ENCODE results near the gene SEMA3D.

SEMA3D gene

DNA sequence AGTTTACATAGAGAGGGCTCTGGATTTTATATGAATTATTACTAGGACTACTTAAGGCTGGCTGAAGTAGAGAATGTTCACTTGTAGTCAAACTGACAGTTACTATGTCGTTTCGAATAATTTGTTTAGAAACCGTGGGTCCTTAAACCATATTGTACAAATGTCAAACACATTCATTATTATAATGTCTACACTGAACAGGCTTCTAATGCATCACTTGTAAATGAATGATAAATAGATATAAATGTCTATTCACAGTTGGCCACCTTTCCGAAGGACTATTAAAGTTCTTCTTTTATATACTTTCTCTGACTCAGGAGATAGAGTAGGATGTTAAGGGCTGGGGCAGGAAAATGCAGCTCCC, 95.3 kb downstream of the SEMA3D start:
- DNase-seq (ENCODE audit: low read depth), result no peak
- H3K4me3 ChIP-seq (ENCODE audit: low read depth, low read length), result no peak overlapping the region

DNA sequence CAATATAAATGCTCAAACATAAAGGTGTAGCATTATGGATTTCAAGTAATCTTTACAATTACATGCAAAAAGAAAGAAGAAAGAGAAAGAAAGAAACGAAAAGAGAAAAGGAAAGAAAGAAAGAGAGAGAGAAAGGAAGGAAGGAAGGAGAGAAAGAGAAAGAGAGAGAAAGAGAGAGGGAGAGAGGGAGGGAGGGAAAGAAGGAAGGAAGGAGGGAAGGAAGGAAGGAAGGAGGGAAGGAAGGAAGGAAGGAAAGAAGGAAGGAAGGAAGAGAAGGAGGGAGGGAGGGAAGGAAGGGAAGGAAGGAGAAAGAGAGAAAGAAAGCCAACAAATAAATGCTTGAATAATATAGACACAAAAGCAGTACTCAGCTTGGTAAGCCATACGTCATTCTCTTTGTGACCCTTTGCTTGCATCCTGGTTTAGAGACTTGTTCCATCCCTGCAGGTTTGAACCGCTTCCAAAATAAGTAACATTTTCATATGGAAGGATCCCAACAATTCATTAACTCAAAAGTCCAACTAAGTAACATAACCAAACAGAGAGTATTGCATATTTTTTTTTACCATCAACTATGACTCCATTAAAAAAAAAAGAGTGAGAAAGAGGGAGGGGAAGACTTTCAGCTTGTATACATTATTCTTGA, 95.8 kb downstream of the SEMA3D start:
- DNase-seq (ENCODE audit: low read depth), result no peak
- no peak overlapping the region for H3K4me3 ChIP-seq (ENCODE audit: low read depth, low read length)

DNA sequence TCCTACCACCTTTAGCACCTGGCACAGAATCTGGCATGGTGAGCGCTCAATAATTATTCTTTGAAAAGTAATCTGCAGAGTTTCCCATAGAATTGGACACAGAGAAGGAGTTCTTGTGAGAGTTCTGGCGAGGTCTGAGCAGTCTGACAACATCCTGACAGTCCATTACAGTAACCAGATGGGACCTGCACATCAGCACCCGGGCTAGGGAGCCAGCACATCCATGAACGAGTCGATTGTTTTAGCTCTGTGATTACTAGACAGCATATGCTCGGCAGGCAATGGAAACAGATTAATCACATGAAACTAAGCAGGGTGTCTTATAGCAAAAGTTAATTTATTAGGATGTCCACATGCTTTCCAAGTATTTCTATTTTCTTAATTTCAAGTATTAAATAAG, 96.7 kb downstream of the SEMA3D start:
- no peak for DNase-seq (ENCODE audit: low read depth)
- H3K4me3 ChIP-seq (ENCODE audit: low read depth, low read length), result no peak overlapping the region

DNA sequence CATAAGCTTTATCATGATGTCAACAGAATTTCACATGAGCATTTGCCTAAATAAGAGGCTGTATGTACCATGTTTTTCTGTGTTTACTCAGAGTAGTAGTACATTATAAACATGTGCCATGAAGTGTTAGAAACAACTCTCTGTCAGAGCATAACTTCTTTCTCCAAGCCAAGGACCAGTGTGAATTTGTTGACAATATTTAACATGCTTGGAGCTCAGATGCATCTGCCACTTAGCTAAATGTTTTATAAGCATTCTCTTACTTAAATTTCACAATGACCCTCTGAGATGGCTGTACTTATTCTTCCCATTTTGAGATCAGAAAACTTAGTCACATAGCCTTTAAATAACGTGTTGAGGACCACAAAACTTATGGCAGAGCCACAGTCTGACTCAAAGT, 105.0 kb downstream of the SEMA3D start:
- DNase-seq (ENCODE audit: low read depth), result no peak
- H3K4me3 ChIP-seq (ENCODE audit: low read depth, low read length), result no peak overlapping the region

DNA sequence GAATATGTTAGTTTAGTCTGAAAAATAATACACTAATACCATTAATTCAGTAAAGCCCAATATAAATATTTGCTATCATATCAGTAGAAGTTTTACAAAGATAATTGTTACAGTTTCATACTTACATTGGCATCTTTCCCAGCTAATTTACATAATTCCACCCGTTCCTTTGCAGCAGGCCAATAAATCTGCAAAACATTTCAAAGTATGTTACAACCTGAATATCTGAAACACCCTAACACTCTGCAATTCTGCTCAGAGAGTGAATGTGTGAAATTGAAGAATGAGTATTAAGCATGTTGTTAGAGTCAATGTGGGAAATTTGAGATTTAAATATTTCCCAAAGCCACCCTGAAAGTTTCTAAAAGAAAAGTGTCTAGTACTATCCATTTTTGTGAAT, 105.5 kb downstream of the SEMA3D start:
- DNase-seq (ENCODE audit: low read depth), result no peak
- no peak overlapping the region for H3K4me3 ChIP-seq (ENCODE audit: low read depth, low read length)

DNA sequence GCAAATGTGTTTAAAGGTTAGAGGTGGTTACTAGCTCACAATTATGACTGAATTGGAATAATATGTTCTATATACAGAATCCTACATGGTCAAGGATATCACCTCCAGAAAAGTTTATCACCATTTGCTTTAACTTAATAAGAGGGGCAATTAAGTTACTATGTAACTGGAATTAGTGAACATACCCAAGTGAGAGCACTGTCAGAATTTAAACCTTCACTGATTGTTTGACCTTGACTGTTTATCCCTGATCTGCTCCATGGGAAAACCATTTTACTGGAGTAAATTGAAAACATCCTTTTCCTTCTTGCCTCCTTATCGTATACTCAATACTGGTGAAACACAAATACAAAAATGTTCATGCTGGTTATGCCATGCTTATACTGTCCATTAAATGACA, 107.4 kb downstream of the SEMA3D start:
- DNase-seq (ENCODE audit: low read depth), result no peak
- H3K4me3 ChIP-seq (ENCODE audit: low read depth, low read length), result no peak overlapping the region

DNA sequence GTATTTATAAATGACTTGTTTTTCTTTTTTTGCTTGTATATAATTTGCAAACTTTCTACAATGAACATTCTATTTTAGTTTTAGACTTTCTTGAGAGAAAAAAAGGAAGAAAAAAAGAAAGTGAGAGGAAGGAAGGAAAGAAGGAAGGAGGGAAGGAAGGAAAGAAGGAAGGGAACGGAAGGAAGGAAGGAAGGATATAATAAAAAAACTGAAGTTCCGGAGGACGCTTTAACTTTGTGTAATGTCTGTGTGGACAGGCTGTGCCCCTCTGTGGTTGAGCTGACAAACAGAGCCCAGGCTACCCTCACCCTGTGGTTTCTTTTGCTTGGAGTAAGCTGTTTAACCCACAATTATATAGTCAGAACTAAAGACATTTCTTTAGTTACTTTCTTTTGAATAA, 108.7 kb downstream of the SEMA3D start:
- DNase-seq (ENCODE audit: low read depth), result no peak
- no peak overlapping the region for H3K4me3 ChIP-seq (ENCODE audit: low read depth, low read length)

DNA sequence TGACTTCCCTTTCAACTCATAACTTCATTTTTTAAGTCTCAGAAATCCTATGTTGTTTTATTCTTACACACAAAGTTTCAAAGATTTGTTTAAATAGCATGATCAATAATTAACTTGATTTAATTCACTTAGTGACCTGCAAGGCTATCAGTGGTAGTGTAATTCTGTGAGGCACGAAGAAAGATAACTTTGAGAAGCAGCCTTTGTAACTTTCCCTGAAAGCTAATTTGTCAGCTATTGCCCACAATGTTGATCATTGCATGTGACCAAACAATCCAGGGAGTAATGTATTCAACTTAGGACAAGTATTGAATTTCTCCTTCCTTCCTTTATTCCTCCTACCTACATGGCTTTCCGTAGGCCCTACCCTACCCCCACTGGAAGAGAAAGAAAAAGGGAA, 111.0 kb downstream of the SEMA3D start:
- DNase-seq (ENCODE audit: low read depth), result no peak
- no peak overlapping the region for H3K4me3 ChIP-seq (ENCODE audit: low read depth, low read length)

DNA sequence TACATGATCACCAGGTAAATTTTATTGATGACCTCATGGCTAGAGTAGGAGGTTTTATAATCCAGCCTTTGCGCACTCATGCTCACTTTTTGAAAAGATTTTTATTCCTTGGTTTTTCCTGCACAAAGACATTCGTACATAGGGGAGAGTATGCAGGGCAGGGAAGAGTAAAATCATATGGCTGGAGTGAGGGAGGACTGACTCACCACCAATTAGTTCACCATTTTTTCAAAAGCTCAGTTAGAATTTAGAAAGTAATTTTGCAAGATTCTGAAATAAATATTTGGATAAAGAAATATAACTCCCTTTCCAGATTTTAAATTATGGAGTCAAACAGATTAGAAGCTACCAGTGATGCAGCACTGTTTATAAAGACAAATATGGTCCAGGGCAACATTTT, 111.9 kb downstream of the SEMA3D start:
- no peak overlapping the region for H3K4me3 ChIP-seq (ENCODE audit: low read depth, low read length)
- no peak for DNase-seq (ENCODE audit: low read depth)

DNA sequence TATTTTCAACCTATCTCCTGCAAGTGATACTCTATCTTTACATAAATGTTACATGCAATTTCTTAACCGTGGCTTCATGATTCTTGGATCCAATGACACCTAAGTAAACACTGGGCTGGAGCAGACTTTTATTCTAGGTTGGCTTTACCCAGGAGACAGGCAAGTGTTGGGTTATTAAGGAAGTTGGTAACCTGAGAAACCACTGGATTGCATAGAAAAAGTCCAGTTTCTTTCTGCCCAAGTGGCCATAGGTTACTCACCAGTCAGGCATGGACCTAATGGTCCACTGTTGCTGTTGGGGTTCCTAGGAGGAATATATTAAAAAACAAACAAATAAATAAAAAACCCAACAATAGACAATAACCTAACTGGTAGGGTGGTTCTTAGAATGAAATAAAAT, 112.8 kb downstream of the SEMA3D start:
- DNase-seq (ENCODE audit: low read depth), result no peak
- no peak overlapping the region for H3K4me3 ChIP-seq (ENCODE audit: low read depth, low read length)

DNA sequence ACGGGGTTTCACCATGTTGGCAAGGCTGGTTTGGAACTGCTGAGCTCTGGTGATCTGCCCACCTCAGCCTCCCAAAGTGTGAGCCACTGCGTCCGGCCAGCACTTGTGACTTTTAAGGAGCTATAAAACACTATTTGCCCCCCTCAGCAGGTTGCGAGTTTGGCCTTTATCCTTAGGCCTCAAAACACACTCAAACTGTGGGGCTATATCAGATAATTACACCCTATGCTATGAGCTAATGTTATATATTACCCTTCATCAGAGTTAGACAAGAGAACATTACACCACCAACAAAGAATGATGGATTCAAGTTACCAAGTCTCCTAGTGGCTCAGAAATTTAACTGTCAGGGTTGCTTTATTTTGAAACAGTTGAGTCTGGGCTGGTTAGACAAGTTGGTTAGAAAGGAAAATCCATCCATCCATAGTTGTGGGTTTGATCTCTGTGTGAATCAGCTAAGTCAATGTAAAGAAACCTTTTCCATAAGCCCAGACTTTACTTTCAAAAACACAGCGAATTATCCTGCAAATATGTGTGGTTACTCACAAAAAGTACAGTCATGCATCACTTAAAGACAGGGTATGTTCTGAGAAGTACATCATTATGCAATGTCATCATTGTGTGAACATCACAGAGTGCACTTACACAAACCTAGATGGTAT, 115.8 kb downstream of the SEMA3D start:
- no peak overlapping the region for H3K4me3 ChIP-seq (ENCODE audit: low read depth, low read length)
- DNase-seq (ENCODE audit: low read depth), result peak; percentile 85

DNA sequence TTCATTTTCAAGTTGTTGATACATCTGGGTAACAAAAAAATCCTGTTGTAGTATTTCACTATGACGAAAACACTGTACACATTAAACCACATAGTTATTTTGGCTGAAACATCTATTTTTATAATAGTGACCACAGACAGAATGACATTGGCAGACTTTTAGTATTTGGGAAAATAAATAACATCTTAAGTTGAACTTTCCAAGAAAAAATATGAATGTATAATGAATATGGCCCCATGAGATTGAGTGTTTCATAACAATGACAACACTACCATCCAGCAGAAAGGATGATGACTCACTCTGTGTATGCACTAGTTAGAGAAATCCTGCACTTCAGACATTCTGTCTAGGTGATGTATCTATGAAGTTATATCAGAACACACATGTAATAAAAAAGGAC, 118.1 kb downstream of the SEMA3D start:
- H3K4me3 ChIP-seq (ENCODE audit: low read depth, low read length), result no peak overlapping the region
- peak; percentile 88 for DNase-seq (ENCODE audit: low read depth)

DNA sequence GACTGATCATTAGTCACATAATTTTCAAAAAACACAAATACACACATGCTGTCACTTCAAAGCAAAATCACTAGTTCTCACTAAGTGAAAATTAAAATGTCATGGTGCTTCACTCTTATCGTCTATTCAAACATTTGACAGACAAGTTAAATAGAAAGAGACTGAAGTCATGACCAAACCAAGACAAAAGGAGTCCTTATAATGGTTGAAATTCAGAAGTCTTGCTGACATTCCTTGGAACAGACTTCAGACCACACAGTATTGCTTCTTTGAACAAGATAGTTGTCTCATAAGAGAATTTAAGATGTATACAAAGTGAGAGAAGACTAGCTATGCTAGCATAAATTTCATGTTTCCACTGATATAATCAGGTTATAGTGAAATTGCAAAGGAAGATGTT, 119.5 kb downstream of the SEMA3D start:
- no peak overlapping the region for H3K4me3 ChIP-seq (ENCODE audit: low read depth, low read length)
- no peak for DNase-seq (ENCODE audit: low read depth)

DNA sequence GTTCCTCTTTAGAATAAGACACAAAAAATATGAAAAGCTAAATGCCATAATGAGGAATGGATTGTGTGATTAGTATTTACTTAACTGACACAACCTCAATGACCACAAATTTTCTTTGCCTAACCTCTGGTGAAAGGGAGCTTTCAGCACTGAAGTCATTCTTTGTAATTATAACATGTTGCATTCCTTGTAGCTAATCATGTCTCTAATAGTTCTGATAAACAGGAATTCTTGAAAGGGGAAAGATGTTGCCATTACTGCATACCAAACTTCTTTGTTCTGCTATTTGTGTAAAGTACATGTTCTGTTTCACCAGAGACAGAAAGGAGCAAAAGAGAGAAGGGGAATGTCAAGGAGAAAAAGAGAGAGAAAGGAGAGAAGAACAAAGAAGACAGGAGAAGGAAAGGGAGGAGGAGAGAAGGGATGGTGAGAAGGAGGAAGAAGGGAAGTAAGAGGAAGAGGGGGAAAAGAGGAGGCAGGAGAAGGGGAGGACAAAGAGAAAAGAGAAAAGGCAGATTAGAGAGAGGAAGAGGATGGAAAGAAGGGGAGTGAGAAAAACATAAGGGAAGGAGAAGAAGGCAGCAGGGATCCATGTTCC, 120.9 kb downstream of the SEMA3D start:
- no peak for DNase-seq (ENCODE audit: low read depth)
- no peak overlapping the region for H3K4me3 ChIP-seq (ENCODE audit: low read depth, low read length)

DNA sequence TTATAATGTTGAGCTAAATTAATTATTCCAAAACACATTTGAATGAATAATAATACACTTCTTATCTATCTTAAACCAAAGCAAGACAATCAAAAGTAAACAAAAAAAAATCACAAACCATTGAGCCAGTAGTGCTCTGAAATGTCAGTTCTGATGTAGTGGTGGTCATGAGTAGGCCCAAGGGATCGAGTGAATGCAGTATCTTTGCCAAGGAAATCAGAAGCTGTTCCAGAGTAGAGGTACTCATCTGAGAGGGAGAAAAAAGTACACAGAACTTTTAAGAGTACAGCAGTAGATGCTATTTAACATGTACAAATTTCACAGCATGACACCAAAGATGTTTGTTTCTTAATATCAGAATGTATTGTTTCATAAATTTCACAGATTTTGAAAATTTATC, 121.5 kb downstream of the SEMA3D start:
- DNase-seq (ENCODE audit: low read depth), result peak; percentile 80
- no peak overlapping the region for H3K4me3 ChIP-seq (ENCODE audit: low read depth, low read length)

DNA sequence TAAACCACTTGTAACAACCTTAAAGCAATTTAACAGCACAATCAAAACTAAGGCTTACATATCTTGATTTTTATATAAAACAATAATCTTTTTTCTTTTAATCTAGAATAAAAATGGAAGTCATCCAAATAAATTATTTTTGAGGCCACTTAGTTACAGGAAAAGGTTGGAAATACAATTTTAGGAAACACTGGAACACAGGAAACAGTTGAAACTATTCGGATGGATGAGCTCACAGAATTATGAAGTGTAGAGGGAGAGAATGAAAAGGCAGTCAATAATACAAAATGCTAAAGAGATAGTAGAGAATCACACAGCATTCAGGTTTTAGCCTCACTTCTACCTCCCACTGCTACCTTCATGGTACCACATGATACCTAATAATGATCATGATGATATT, 124.2 kb downstream of the SEMA3D start:
- no peak for DNase-seq (ENCODE audit: low read depth)
- no peak overlapping the region for H3K4me3 ChIP-seq (ENCODE audit: low read depth, low read length)

DNA sequence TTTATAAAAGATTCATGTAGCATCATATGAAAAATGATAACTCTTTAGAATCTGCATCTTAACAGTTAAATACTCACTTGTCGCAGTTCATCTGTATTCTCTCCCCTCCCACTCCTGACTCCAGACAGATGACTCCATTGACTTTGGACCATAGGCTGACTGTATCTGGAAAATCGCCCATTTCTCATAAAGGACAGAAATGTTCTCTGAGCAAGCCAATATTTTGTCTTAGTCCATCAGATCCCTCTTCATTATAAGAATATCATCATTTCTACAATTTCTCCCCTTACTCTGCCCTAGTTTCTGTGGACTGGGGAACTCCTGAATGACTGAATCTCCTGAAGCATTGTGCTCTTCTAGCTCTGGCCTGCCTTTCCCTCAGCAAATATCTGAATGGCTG, 125.4 kb downstream of the SEMA3D start:
- H3K4me3 ChIP-seq (ENCODE audit: low read depth, low read length), result no peak overlapping the region
- DNase-seq (ENCODE audit: low read depth), result no peak

DNA sequence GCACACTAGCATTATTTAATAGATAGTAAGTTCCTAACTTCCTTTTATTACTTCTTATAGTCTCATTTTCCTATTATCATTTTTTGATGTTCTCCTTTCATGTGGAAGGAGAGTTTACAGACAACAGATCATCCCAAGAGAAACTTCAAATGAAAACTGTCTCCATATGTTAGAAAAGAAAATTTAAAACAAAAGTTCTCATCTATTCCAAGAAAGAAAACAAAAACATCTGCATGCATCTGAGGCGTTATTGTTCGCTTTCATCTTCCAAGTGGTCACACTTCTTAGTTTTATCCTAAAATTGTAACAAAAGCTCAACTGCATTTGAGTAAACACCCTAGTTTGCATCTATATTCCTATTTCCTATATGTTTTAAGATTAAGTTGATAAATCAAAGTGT, 126.2 kb downstream of the SEMA3D start:
- no peak overlapping the region for H3K4me3 ChIP-seq (ENCODE audit: low read depth, low read length)
- no peak for DNase-seq (ENCODE audit: low read depth)

DNA sequence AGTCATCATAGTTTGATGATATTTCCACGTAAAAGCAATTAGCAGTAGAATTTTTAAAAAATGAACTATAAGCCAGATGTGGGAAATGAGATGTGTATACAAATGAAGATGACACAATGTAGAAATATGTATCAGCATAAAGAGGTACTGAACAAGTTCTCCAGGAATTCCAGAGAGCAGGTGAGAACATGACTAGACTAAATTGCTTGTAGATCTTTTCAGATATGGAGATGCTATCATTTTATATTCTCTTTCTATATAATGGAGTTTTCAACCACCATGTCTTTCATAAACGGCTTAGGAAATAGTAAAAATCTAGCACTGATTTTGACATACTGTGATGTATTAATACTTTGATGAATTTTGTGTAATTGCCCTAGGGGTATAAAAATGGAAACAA, 130.9 kb downstream of the SEMA3D start:
- no peak for DNase-seq (ENCODE audit: low read depth)
- H3K4me3 ChIP-seq (ENCODE audit: low read depth, low read length), result no peak overlapping the region

DNA sequence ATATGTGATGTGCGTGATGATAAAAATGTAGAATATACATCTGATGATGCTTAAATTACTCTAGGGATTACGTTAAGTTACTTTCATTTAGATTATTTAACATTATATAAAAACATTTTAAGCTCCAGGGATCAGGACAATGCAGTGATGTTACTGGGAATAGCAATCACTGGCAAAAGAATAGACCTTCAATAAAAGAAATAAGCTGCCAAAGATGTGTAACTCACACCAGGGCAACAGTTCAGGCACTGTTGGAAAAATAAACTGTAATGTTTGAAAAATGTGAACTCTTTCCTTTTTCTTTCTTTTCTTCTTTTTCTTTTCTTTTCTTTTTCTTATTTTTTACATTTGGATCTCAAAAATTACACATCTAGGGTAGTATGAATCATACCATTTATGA, 131.7 kb downstream of the SEMA3D start:
- DNase-seq (ENCODE audit: low read depth), result no peak
- H3K4me3 ChIP-seq (ENCODE audit: low read depth, low read length), result no peak overlapping the region

DNA sequence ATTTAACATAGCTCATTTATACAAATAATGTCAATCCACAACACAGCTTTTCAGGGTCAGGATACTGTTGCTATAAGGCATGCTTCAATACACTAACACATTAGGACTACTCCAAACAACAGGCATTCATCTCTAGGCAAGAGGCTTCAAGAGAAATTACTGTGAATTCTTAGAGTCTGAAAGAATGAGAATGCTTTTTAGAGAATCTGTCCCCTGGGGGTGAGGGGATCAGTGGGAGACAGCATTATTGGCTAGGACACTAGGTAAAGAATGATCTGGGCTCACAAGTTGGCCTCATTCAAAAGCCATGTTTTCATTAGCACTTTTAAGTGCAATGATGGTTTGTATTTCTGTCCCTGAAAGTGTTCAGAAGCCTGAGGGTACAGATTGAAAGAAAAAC, 132.6 kb downstream of the SEMA3D start:
- H3K4me3 ChIP-seq (ENCODE audit: low read depth, low read length), result no peak overlapping the region
- DNase-seq (ENCODE audit: low read depth), result no peak

Measured in skeletal muscle cell (primary cell).